K562 (cell line): ENCODE data around the gene VGLL4.

ENCODE experiments used
- CHD7 ChIP-seq: fragments of 200-600 bp; sonication (generic); IDR thresholded peaks from one replicate; pipeline ENCODE4 v1.6.1; 2012; ENCODE audit warnings: mild to moderate bottlenecking, low read depth, low read length, inconsistent platforms
- CREB1 ChIP-seq, 2 experiments: sonication (generic) in 1 of 2; formaldehyde crosslinking in 1 of 2; IDR thresholded peaks; 2 replicates each; pipeline versions ENCODE4 v1.6.1 to v1.8.0; 2012 to 2022; ENCODE audit warnings: inconsistent platforms in 1 of 2, mild to moderate bottlenecking in 1 of 2, missing genetic modification reagents in 1 of 2, moderate library complexity in 1 of 2
- HMGXB4 ChIP-seq: sonication (generic); formaldehyde crosslinking; IDR thresholded peaks from 2 replicates; pipeline ENCODE4 v1.8.1; 2023; ENCODE audit warnings: mild to moderate bottlenecking, missing genetic modification reagents
- MEF2A ChIP-seq: IDR thresholded peaks from 2 replicates; pipeline ENCODE4 v1.6.1; 2011; ENCODE audit warnings: low read depth, mild to moderate bottlenecking, low read length, moderate library complexity; ENCODE audit not compliant: control insufficient read depth
- MYC ChIP-seq, 2 experiments: fragments of 250-450 bp in 1 of 2; sonication (Bioruptor Pico) in 1 of 2; IDR thresholded peaks; 2 replicates each; pipeline versions ENCODE4 v1.5.1 to v1.6.1; 2012 to 2021; ENCODE audit warnings: low read depth in 2 of 2, borderline replicate concordance in 1 of 2, improper control_type of control experiment in 1 of 2, low read length in 1 of 2, mild to moderate bottlenecking in 1 of 2, moderate library complexity in 1 of 2
- NFIC ChIP-seq: fragments of 450-650 bp; IDR thresholded peaks from 2 replicates; pipeline ENCODE4 v1.6.1; 2017; ENCODE audit warnings: mild to moderate bottlenecking, inconsistent platforms
- POLR2A ChIP-seq: fragments of 450-650 bp; conservative IDR thresholded peaks from 2 replicates; pipeline ENCODE4 v1.6.1; 2016
- PTRF ChIP-seq: fragments of 450-650 bp; IDR thresholded peaks from 2 replicates; pipeline ENCODE4 v1.6.1; 2016; ENCODE audit warnings: mild to moderate bottlenecking, missing genetic modification characterization, missing compliant biosample characterization
- RFX5 ChIP-seq: IDR thresholded peaks from 2 replicates; pipeline ENCODE4 v1.6.1; 2011; ENCODE audit warnings: low read depth, mild to moderate bottlenecking, improper control_type of control experiment, low read length
- TBL1XR1 ChIP-seq, 2 experiments: IDR thresholded peaks; 2 replicates each; pipeline ENCODE4 v1.6.1; 2012; ENCODE audit warnings: improper control_type of control experiment in 2 of 2, low read length in 2 of 2, mild to moderate bottlenecking in 1 of 2

GRCh38 chr3:11521167-11521566, 122.5 kb downstream of the VGLL4 start:
- TF ChIP-seq MEF2A: no peak
- TF ChIP-seq TBL1XR1 (IDR thresholded peaks at IDR 0.05; ENCODE audit: low read length in 2 of 2): no peak
- TF ChIP-seq NFIC: no peak
- no peak for TF ChIP-seq CREB1 (IDR thresholded peaks at IDR 0.05)
- TF ChIP-seq CREB1 (CRISPR knock-in tag; IDR thresholded peaks at IDR 0.05): no peak
- no peak for TF ChIP-seq RFX5
- TF ChIP-seq POLR2A: no peak
- no peak for TF ChIP-seq MYC (IDR thresholded peaks at IDR 0.05; ENCODE audit: low read depth, low read length)
- no peak for TF ChIP-seq MYC (CRISPR knock-in tag; IDR thresholded peaks at IDR 0.05; ENCODE audit: borderline replicate concordance, low read depth)
- TF ChIP-seq CHD7: no peak
- no peak for TF ChIP-seq PTRF (tag)
- no peak for TF ChIP-seq HMGXB4 (CRISPR knock-in tag)
